ENCODE measurements around the gene PDIA5.

The PDIA5 gene

DNA sequence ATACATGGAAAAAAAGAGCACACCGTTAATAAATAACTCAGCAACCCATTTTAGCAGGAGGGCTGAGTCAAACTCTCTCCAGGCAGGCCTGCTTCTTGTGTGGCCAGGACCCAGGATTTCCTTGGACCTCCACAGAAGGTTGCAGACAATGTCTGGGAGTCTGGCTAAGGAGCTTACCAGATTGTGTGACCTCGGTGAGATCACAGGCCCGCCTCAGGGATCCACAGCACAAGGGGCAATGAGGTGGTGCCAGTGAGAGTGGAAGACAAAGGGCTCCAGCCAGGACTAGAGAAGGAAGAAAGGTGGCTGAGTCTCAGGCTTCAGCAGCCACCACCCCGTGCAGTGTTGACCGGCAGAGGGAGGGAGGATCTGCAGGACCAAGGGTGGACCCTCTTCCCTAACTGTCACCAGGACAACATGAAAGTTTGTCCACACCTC is 102.7 kb downstream of the PDIA5 start:
- Histone ChIP-seq H3K9me3 (ENCODE audit: control insufficient read depth, insufficient read depth, low read length) (no peaks in the 10 kb centered on the region), H3K4me1 (ENCODE audit: control insufficient read depth, low read length) (no peaks in the 10 kb centered on the region), H3K9me2 (replicated peaks; ENCODE audit: control insufficient read depth, low read length) (no peaks in the 10 kb centered on the region), H3K27ac (ENCODE audit: low read depth, low read length) (no peak overlapping the region), H3K36me3 (ENCODE audit: control insufficient read depth, low read length) (no peaks in the 10 kb centered on the region), H3K4me2 (ENCODE audit: low read length) (no peak overlapping the region), H4K20me1 (ENCODE audit: control insufficient read depth, insufficient read depth, low read depth, low read length) (no peaks in the 10 kb centered on the region), H3K4me3 (ENCODE audit: low read length) (no peak overlapping the region), H3K79me2 (ENCODE audit: control insufficient read depth, low read length) (no peaks in the 10 kb centered on the region), H3F3A (ENCODE audit: control insufficient read depth, insufficient read depth) (no peaks in the 10 kb centered on the region), H3K27me3 (ENCODE audit: control insufficient read depth, low read length) (no peaks in the 10 kb centered on the region)
- TF ChIP-seq, protein P1, sequence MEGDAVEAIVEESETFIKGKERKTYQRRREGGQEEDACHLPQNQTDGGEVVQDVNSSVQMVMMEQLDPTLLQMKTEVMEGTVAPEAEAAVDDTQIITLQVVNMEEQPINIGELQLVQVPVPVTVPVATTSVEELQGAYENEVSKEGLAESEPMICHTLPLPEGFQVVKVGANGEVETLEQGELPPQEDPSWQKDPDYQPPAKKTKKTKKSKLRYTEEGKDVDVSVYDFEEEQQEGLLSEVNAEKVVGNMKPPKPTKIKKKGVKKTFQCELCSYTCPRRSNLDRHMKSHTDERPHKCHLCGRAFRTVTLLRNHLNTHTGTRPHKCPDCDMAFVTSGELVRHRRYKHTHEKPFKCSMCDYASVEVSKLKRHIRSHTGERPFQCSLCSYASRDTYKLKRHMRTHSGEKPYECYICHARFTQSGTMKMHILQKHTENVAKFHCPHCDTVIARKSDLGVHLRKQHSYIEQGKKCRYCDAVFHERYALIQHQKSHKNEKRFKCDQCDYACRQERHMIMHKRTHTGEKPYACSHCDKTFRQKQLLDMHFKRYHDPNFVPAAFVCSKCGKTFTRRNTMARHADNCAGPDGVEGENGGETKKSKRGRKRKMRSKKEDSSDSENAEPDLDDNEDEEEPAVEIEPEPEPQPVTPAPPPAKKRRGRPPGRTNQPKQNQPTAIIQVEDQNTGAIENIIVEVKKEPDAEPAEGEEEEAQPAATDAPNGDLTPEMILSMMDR (IDR thresholded peaks at IDR 0.05; ENCODE audit: low read depth, low read length, poor library complexity, severe bottlenecking), result no peak
- TF ChIP-seq EZH2phosphoT487 (IDR thresholded peaks at IDR 0.05; ENCODE audit: borderline replicate concordance, low read length), result no peak

DNA sequence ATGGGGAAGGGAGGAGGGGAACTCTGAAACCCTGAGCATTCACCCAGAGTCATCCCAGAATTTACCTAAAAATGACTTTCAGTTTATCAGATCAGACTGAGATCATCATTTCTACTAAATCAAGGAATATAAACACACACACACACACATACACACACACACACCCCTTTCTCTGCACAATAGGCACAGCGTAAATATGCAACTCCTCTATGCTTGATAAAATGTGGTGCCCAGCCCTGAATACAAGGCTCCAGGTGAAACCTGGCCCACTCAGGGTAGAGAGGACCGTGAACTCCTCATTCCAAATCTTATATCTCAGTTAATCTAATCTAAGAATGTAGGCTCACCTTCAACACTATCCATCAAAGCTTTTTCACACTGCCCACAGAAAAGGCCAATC is 103.1 kb downstream of the PDIA5 start:
- Histone ChIP-seq H3K79me2 (ENCODE audit: control insufficient read depth, low read length) (no peaks in the 10 kb centered on the region), H3K9me3 (ENCODE audit: control insufficient read depth, insufficient read depth, low read length) (no peaks in the 10 kb centered on the region), H3K36me3 (ENCODE audit: control insufficient read depth, low read length) (no peaks in the 10 kb centered on the region), H3K9me2 (replicated peaks; ENCODE audit: control insufficient read depth, low read length) (no peaks in the 10 kb centered on the region), H3K27me3 (ENCODE audit: control insufficient read depth, low read length) (no peaks in the 10 kb centered on the region), H4K20me1 (ENCODE audit: control insufficient read depth, insufficient read depth, low read depth, low read length) (no peaks in the 10 kb centered on the region), H3K27ac (ENCODE audit: low read depth, low read length) (no peak overlapping the region), H3K4me3 (ENCODE audit: low read length) (no peak overlapping the region), H3K4me1 (ENCODE audit: control insufficient read depth, low read length) (no peaks in the 10 kb centered on the region), H3F3A (ENCODE audit: control insufficient read depth, insufficient read depth) (no peaks in the 10 kb centered on the region), H3K4me2 (ENCODE audit: low read length) (no peak overlapping the region)
- TF ChIP-seq, protein P1 (IDR thresholded peaks at IDR 0.05; ENCODE audit: low read depth, low read length, poor library complexity, severe bottlenecking), result no peak
- TF ChIP-seq EZH2phosphoT487 (IDR thresholded peaks at IDR 0.05; ENCODE audit: borderline replicate concordance, low read length), result no peak

DNA sequence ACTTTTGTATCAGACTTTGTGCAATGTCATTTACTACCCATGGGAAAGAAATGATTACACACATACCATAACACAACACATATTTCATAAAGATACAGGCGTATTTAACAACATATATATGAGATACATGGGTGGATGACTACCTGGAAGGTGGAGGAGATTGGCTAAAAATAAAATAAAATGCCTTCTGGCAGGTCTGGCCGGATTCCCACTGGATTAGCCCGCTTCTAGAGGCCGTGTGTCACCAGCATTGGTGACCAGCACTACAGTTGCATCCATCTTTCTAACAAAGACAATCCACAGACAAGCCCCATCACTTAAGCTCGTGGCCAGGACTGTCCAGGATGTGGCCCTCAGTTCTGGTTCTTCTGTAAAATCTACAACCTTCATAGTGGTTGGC is 114.0 kb downstream of the PDIA5 start:
- TF ChIP-seq EZH2phosphoT487 (IDR thresholded peaks at IDR 0.05; ENCODE audit: borderline replicate concordance, low read length), result no peak
- TF ChIP-seq, protein P1 (IDR thresholded peaks at IDR 0.05; ENCODE audit: low read depth, low read length, poor library complexity, severe bottlenecking), result no peak
- H3K4me1 ChIP-seq (ENCODE audit: control insufficient read depth, low read length), result no peaks in the 10 kb centered on the region
- no peak overlapping the region for H3K4me2 ChIP-seq (ENCODE audit: low read length)
- H3K9me3 ChIP-seq (ENCODE audit: control insufficient read depth, insufficient read depth, low read length), result no peaks in the 10 kb centered on the region
- H3K79me2 ChIP-seq (ENCODE audit: control insufficient read depth, low read length), result no peaks in the 10 kb centered on the region
- H3K9me2 ChIP-seq (replicated peaks; ENCODE audit: control insufficient read depth, low read length), result no peaks in the 10 kb centered on the region
- H4K20me1 ChIP-seq (ENCODE audit: control insufficient read depth, insufficient read depth, low read depth, low read length), result no peaks in the 10 kb centered on the region
- H3F3A ChIP-seq (ENCODE audit: control insufficient read depth, insufficient read depth), result no peaks in the 10 kb centered on the region
- no peak overlapping the region for H3K4me3 ChIP-seq (ENCODE audit: low read length)
- no peak overlapping the region for H3K27ac ChIP-seq (ENCODE audit: low read depth, low read length)
- H3K36me3 ChIP-seq (ENCODE audit: control insufficient read depth, low read length), result no peaks in the 10 kb centered on the region
- no peaks in the 10 kb centered on the region for H3K27me3 ChIP-seq (ENCODE audit: control insufficient read depth, low read length)
